Pancreas (tissue), 10 donors: ENCODE results near the gene ZMYND8. TPM values are rescaled to one million over a fixed set of nuclear protein-coding genes. Genes with fewer than 3 reads are reported as not detected.
"Not testable (repeated sequence)": the region's sequence is repeated elsewhere in the genome, so short reads cannot be mapped to it uniquely, and the experiment has no call there.

Source experiments
- ATAC-seq, 4 donors: fragments of 200-7000 bp; cut with Tn5 transposase; one replicate each; pipeline versions ENCODE4 v1.8.0 to v1.9.1; 2020; ENCODE audit warnings: mild to moderate bottlenecking in 4 of 4, moderate library complexity in 4 of 4
- DNase-seq, 6 donors: peaks; one replicate each; pipeline ENCODE4 v3.0.0-alpha.2; 2020
- FAIRE-seq: peaks from 2 replicates; lab custom pipeline; 2012; peaks lifted over from hg19 to GRCh38; lab: Jason Lieb, UNC
- H3K27ac ChIP-seq, 4 donors: fragments of 200-600 bp; sonication (generic); 1 replicate in 3 of 4; 2 replicates in 1 of 4; pipeline versions ENCODE4 v1.5.0 to v1.8.0; 2020
- H3K27me3 ChIP-seq, 4 donors: fragments of 200-600 bp; one replicate each; pipeline ENCODE4 v1.8.0; 2021
- H3K36me3 ChIP-seq, 3 donors: fragments of 200-600 bp; sonication (generic) in 1 of 3; one replicate each; pipeline versions ENCODE4 v1.5.0 to v1.8.0; 2020 to 2021
- H3K4me1 ChIP-seq, 3 donors: fragments of 200-600 bp; one replicate each; pipeline ENCODE4 v1.8.0; 2021
- H3K4me3 ChIP-seq, 4 donors: fragments of 200-600 bp; sonication (generic) in 2 of 4; one replicate each; pipeline versions ENCODE4 v1.5.0 to v1.8.0; 2020 to 2021
- H3K9me3 ChIP-seq, 4 donors: fragments of 200-600 bp; one replicate each; pipeline ENCODE4 v1.8.0; 2021
- WGBS, 2 donors: extraction: QIAGEN DNeasy Blood & Tissue Kit; methylation state at CpG; one replicate each; pipeline ENCODE4 v1.1.7; 2013; 5-methylcytosine and 5-hydroxymethylcytosine counted together
- intact Hi-C, 3 donors: fragments of 100-400 bp; cut with DNase I; formaldehyde crosslinking; loops; one replicate each; pipeline versions ENCODE4 v1.11.1 to v1.14.2; 2022
- polyA plus RNA-seq, 2 donors: library from polyadenylated mRNA; stranded (reverse); fragments of 200-250 nt; gene quantifications; one replicate each; pipeline ENCODE4 v1.2.3, GENCODE V29; 2013
- total RNA-seq, 6 donors: library from RNA; stranded (reverse); fragmentation: NEBNext Ultra II Directional in 4 of 6; extraction: Animal tissue kit (Norgen Biotek cat#: 25700) in 4 of 6; gene quantifications; one replicate each; pipeline versions ENCODE4 v1.2.1 to v1.2.4, GENCODE V29; 2021 to 2023
- TF ChIP-seq, protein P1 (sequence below), 4 donors: fragments of 200-600 bp; sonication (generic) in 3 of 4; IDR thresholded peaks; one replicate each; pipeline versions ENCODE4 v1.5.0 to v1.8.0; 2021; ENCODE audit warnings: antibody characterized with exemption in 4 of 4
- donor health status: healthy with polysubstance abuse.
- donor health status: DM: no; HTN: no; CAD: no; lungs with moderate emphysema.
- donor health status: DM: no; HTN: no; CAD: no.
- donor health status: control.
- donor health status: control.
- donor health status: Bipolar disorder and iron deficiency.
- donor health status: DM: yes; HTN: yes; CAD: no.
- donor health status: DM: no; HTN: no; CAD: no.
- donor health status: DM: no; HTN: no; CAD: no.
- donor health status: DM: yes; HTN: yes; CAD: no.

The ZMYND8 gene
- total and polyA plus RNA-seq, 8 donors = 10.8 to 25.6 (median 17.2) TPM

GRCh38 chr20:47370850-47371782 lies 14.6 kb upstream of the ZMYND8 start:
- Histone ChIP-seq H3K36me3 (no peaks in the 10 kb centered on the region), H3K9me3 (no peaks in the 10 kb centered on the region), H3K4me3 (no peak overlapping the region), H3K4me1 (peaks cover 0 to 3% (median 0%) of the 10 kb centered on the region in 3 donors), H3K27ac (no peak overlapping the region), H3K27me3 (no peaks in the 10 kb centered on the region)
- ATAC-seq = no peak
- TF ChIP-seq, protein P1, sequence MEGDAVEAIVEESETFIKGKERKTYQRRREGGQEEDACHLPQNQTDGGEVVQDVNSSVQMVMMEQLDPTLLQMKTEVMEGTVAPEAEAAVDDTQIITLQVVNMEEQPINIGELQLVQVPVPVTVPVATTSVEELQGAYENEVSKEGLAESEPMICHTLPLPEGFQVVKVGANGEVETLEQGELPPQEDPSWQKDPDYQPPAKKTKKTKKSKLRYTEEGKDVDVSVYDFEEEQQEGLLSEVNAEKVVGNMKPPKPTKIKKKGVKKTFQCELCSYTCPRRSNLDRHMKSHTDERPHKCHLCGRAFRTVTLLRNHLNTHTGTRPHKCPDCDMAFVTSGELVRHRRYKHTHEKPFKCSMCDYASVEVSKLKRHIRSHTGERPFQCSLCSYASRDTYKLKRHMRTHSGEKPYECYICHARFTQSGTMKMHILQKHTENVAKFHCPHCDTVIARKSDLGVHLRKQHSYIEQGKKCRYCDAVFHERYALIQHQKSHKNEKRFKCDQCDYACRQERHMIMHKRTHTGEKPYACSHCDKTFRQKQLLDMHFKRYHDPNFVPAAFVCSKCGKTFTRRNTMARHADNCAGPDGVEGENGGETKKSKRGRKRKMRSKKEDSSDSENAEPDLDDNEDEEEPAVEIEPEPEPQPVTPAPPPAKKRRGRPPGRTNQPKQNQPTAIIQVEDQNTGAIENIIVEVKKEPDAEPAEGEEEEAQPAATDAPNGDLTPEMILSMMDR (IDR thresholded peaks at IDR 0.05) = no peak
- no peak for FAIRE-seq
- DNase-seq = no peak
- WGBS, 2 donors = 87 to 89% methylated on average over 15 of the region's 15 CpGs
- intact Hi-C loops = loop anchor here in 1 of 3 donors (10.0 kb wide), 1 partner anchor 56 kb away; no protein-coding TSS in a partner anchor

DNA sequence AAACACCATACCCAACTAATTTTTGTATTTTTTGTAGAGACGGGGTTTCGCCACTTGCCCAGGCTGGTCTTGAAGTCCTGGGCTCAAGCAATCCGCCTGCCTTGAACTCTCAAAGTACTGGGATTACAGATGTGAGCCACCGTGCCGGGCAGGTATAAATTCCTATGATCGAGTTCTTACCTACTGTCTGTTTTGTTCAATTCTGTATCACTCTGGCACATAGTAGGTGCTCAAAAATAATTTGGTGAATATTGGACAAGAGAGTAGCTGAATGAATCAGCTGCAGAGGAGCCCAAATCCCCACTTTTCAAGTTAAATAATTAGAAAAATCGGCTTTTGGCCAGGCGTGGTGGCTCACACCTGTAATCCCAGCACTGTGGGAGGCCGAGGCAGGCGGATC lies 13.7 kb upstream of the ZMYND8 start:
- TF ChIP-seq, protein P1 (IDR thresholded peaks at IDR 0.05) = no peak
- intact Hi-C loops = loop anchor here in 1 of 3 donors (10.0 kb wide), 1 partner anchor 55 kb away; no protein-coding TSS in a partner anchor
- Histone ChIP-seq H3K27me3 (no peaks in the 10 kb centered on the region), H3K9me3 (no peaks in the 10 kb centered on the region), H3K4me1 (peaks cover 0 to 3% (median 0%) of the 10 kb centered on the region in 3 donors), H3K4me3 (no peak overlapping the region), H3K36me3 (no peaks in the 10 kb centered on the region), H3K27ac (no peak overlapping the region)
- DNase-seq (no peak), ATAC-seq (no peak), FAIRE-seq (no peak)
- WGBS, 2 donors = 96 to 98% methylated on average over 10 of the region's 10 CpGs

- intact Hi-C loops = no loop called here
- WGBS, 2 donors = 92 to 93% methylated on average over 7 of the region's 7 CpGs
- DNase-seq (no peak), ATAC-seq (no peak), FAIRE-seq (no peak)
- Histone ChIP-seq H3K4me3 (no peak overlapping the region), H3K36me3 (no peaks in the 10 kb centered on the region), H3K27ac (no peak overlapping the region), H3K4me1 (peaks cover 0 to 3% (median 0%) of the 10 kb centered on the region in 3 donors), H3K9me3 (no peaks in the 10 kb centered on the region), H3K27me3 (no peaks in the 10 kb centered on the region)
- TF ChIP-seq, protein P1 (IDR thresholded peaks at IDR 0.05) = no peak
Observed at GRCh38 chr20:47368301-47368700, 11.8 kb upstream of the ZMYND8 start.

- ATAC-seq, FAIRE-seq, H3K27ac ChIP-seq, H3K27me3 ChIP-seq, H3K4me3 ChIP-seq, H3K36me3 ChIP-seq, DNase-seq, H3K9me3 ChIP-seq, H3K4me1 ChIP-seq, intact Hi-C loops: not testable (repeated sequence)
- 93 to 99% methylated on average over 11 of the region's 11 CpGs for whole genome bisulfite sequencing, 2 donors
Observed at GRCh38 chr20:47366301-47366700, 9.8 kb upstream of the ZMYND8 start.

DNA sequence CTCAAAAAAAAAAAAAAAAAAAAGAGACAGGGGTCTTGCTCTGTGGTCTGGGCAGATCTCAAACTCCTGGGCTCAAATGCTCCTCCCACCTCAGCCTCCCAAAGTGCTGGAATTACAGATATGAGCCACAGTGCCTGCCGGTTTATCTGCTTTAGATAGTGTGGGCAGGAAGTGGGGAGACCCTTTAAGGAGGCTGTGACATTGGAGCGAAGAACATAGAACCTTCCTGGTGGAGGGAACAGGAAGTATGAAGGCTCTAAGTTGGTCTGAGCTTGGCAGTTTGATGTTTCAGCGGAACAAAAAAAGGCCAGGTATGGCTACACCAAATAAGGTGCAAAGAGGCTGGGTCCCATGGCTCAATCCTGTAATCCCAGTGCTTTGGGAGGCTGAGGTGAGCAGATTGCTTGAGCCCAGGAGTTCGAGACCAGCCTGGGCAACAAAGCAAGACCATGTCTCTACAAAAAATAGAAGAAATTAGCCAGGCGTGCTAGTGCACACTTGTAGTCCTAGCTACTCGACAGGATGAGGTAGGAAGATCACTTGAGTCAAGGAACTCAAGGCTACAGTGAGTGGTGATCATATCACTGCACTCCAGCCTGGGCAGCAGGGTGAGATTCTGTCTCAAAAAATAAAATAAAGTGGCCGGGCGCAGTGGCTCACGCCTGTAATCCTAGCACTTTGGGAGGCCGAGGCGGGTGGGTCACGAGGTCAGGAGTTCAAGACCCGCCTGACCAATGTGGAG lies 8.7 kb upstream of the ZMYND8 start:
- H3K36me3 ChIP-seq = no peaks in the 10 kb centered on the region
- ATAC-seq (no peak), FAIRE-seq (no peak), DNase-seq (no peak)
- TF ChIP-seq, protein P1 (IDR thresholded peaks at IDR 0.05) = no peak
- H3K27me3 ChIP-seq = no peaks in the 10 kb centered on the region
- H3K4me3 ChIP-seq = no peak overlapping the region
- intact Hi-C loops = no loop called here
- no peak overlapping the region for H3K27ac ChIP-seq
- 89% methylated on average over 13 of the region's 13 CpGs for WGBS, 2 donors
- H3K4me1 ChIP-seq = peaks cover 13 to 21% (median 16%) of the 10 kb centered on the region in 3 donors
- no peaks in the 10 kb centered on the region for H3K9me3 ChIP-seq
